Neural cell (in vitro differentiated cells): ENCODE results near the gene FXYD1. TPM values are rescaled to one million over a fixed set of nuclear protein-coding genes. Genes with fewer than 3 reads are reported as not detected.
A peak's percentile ranks its signal among the peaks of the same experiment; 100 is the strongest.

Experiments
- H2AFZ ChIP-seq: fragments of 200-600, 300-800 bp; sonication (generic), shearing (Covaris generic); 2 replicates; pipeline ENCODE4 v1.6.0; 2014; ENCODE audit warnings: low read depth, mild to moderate bottlenecking, antibody characterized with exemption, low read length, moderate library complexity
- H3F3A ChIP-seq: fragments of 200-600 bp; shearing (Covaris generic); 2 replicates; pipeline ENCODE4 v1.6.1; 2016; ENCODE audit warnings: mild to moderate bottlenecking, moderate library complexity, mixed read lengths, antibody characterized with exemption, low read length; ENCODE audit not compliant: insufficient read depth, poor library complexity, severe bottlenecking
- H3K27ac ChIP-seq: fragments of 200-600, 300-800 bp; sonication (generic), shearing (Covaris generic); 2 replicates; pipeline ENCODE4 v1.5.1; 2014; ENCODE audit warnings: mild to moderate bottlenecking, low read length, moderate library complexity
- H3K27me3 ChIP-seq: fragments of 300-800, 200-600 bp; sonication (generic), shearing (Covaris generic); 2 replicates; pipeline ENCODE4 v1.6.0; 2014; ENCODE audit warnings: mild to moderate bottlenecking, low read depth, low read length, moderate library complexity; ENCODE audit not compliant: insufficient read depth
- H3K36me3 ChIP-seq: fragments of 300-800, 200-600 bp; sonication (generic), shearing (Covaris generic); 2 replicates; pipeline ENCODE4 v1.5.1; 2014; ENCODE audit warnings: mild to moderate bottlenecking, antibody characterized with exemption, low read length, moderate library complexity; ENCODE audit not compliant: insufficient read depth
- H3K4me2 ChIP-seq: fragments of 300-800, 200-600 bp; sonication (generic), shearing (Covaris generic); 2 replicates; pipeline ENCODE4 v1.6.0; 2014; ENCODE audit warnings: mild to moderate bottlenecking, low read length
- H3K4me3 ChIP-seq: fragments of 300-800, 200-600 bp; sonication (generic), shearing (Covaris generic); 2 replicates; pipeline ENCODE4 v1.5.1; 2014; ENCODE audit warnings: mild to moderate bottlenecking, low read length, moderate library complexity
- H3K79me2 ChIP-seq: fragments of 200-600 bp; shearing (Covaris generic); replicated peaks from 2 replicates; pipeline ENCODE4 v1.6.0; 2014; ENCODE audit warnings: mild to moderate bottlenecking, low read length, moderate library complexity; ENCODE audit not compliant: insufficient read depth
- H3K9ac ChIP-seq: fragments of 300-800, 200-600 bp; sonication (generic), shearing (Covaris generic); 2 replicates; pipeline ENCODE4 v1.6.1; 2016; ENCODE audit warnings: mild to moderate bottlenecking, low read length, mixed read lengths
- H3K9me2 ChIP-seq: fragments of 200-600 bp; shearing (Covaris generic); 2 replicates; pipeline ENCODE4 v1.6.1; 2016; ENCODE audit warnings: mild to moderate bottlenecking, low read length, mixed read lengths; ENCODE audit not compliant: insufficient read depth
- H3K9me3 ChIP-seq: fragments of 200-600, 300-800 bp; sonication (generic), shearing (Covaris generic); 2 replicates; pipeline ENCODE4 v1.6.1; 2016; ENCODE audit warnings: mild to moderate bottlenecking, mixed run types, low read length, moderate library complexity, mixed read lengths
- H4K20me1 ChIP-seq: fragments of 200-600 bp; shearing (Covaris generic); 2 replicates; pipeline ENCODE4 v1.6.1; 2016; ENCODE audit warnings: mild to moderate bottlenecking, mixed run types; ENCODE audit not compliant: insufficient read depth
- EP300 ChIP-seq: fragments of 450-650 bp; conservative IDR thresholded peaks from 2 replicates; pipeline ENCODE4 v1.6.1; 2014; ENCODE audit warnings: antibody characterized with exemption, mild to moderate bottlenecking, moderate library complexity; ENCODE audit not compliant: poor library complexity, severe bottlenecking
- EZH2 ChIP-seq: fragments of 200-600, 300-800 bp; shearing (Covaris generic), sonication (generic); IDR thresholded peaks from 2 replicates; pipeline ENCODE4 v1.6.1; 2014; ENCODE audit warnings: antibody characterized with exemption, low read length, borderline replicate concordance, mild to moderate bottlenecking; ENCODE audit not compliant: insufficient read depth, poor library complexity, severe bottlenecking
- MXI1 ChIP-seq: fragments of 450-650 bp; conservative IDR thresholded peaks from 2 replicates; pipeline ENCODE4 v1.6.1; 2014; ENCODE audit warnings: antibody characterized with exemption, mild to moderate bottlenecking; ENCODE audit not compliant: poor library complexity, severe bottlenecking
- POLR2AphosphoS5 ChIP-seq: IDR thresholded peaks from 2 replicates; pipeline ENCODE4 v1.6.1; 2012
- RAD21 ChIP-seq: fragments of 450-650 bp; conservative IDR thresholded peaks from 2 replicates; pipeline ENCODE4 v1.6.1; 2014; ENCODE audit warnings: antibody characterized with exemption, mild to moderate bottlenecking, moderate library complexity
- SMC3 ChIP-seq: fragments of 450-650 bp; conservative IDR thresholded peaks from 2 replicates; pipeline ENCODE4 v1.6.1; 2014; ENCODE audit warnings: antibody characterized with exemption, mild to moderate bottlenecking, moderate library complexity; ENCODE audit not compliant: poor library complexity
- TAF1 ChIP-seq: IDR thresholded peaks from 2 replicates; pipeline ENCODE4 v1.6.1; 2012; ENCODE audit warnings: low read depth
- polyA plus RNA-seq: library from polyadenylated mRNA; depleted of rRNA; stranded (reverse); fragments of >200 nt; gene quantifications from 2 replicates; pipeline ENCODE4 v1.2.3, GENCODE V29; 2014
- TF ChIP-seq, protein P1 (sequence below): IDR thresholded peaks from 2 replicates; pipeline ENCODE4 v1.6.1; 2012; ENCODE audit warnings: borderline replicate concordance
- TF ChIP-seq, protein P2 (sequence below): fragments of 450-650 bp; IDR thresholded peaks from 2 replicates; pipeline ENCODE4 v1.5.1; 2014; ENCODE audit warnings: antibody characterized with exemption, mild to moderate bottlenecking, moderate library complexity; ENCODE audit not compliant: poor library complexity, severe bottlenecking

The FXYD1 gene
- polyA plus RNA-seq, 1 donor from 2014 or later, result not detected

DNA sequence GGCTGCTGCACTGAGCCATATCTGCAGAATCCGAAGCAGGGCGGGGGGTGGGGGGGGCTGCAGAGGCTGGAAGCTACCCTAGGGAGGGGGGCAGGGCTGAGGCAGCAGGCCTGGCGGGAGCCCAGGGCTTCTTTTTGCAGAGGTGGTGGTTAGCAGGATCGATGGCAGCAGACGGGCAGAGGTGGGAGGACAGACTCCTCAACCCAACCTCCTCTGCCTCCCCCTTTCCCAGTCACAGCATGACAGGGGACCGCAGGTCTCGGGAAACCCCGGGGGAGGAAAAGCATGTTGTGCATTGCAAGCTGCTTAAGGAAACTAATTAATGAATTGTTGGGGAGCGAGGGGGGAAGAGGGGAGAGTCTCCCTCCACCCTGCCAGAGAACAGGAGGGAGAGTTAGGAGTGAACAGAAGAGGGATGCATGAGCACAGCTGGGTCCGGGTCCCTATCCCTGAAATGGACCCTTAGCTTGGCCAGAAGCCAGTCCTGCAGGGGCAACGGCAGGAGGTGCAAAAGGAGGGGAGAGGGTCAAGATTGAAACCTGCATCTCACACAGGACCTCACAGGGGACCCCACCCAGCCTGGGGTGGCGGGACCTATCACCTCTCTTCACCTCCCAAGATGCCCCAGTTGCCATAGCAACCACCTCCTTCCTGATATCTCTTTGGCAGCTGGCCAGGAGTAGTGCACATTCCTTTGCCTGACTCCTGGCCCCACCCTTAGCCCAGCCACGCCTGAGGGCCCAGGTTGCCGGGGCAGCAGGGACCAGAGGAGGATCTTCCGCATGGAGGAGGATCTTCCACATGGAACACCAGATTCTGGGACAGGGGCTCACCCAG is 6.2 kb downstream of the FXYD1 start:
- H2AFZ ChIP-seq, result no peak overlapping the region
- peak overlapping the region; percentile 93 for H3K4me3 ChIP-seq
- H4K20me1 ChIP-seq, result no peaks in the 10 kb centered on the region
- H3F3A ChIP-seq, result peaks cover 6% of the 10 kb centered on the region
- TF ChIP-seq EP300 (no peak), POLR2AphosphoS5 (no peak)
- TF ChIP-seq, protein P1, sequence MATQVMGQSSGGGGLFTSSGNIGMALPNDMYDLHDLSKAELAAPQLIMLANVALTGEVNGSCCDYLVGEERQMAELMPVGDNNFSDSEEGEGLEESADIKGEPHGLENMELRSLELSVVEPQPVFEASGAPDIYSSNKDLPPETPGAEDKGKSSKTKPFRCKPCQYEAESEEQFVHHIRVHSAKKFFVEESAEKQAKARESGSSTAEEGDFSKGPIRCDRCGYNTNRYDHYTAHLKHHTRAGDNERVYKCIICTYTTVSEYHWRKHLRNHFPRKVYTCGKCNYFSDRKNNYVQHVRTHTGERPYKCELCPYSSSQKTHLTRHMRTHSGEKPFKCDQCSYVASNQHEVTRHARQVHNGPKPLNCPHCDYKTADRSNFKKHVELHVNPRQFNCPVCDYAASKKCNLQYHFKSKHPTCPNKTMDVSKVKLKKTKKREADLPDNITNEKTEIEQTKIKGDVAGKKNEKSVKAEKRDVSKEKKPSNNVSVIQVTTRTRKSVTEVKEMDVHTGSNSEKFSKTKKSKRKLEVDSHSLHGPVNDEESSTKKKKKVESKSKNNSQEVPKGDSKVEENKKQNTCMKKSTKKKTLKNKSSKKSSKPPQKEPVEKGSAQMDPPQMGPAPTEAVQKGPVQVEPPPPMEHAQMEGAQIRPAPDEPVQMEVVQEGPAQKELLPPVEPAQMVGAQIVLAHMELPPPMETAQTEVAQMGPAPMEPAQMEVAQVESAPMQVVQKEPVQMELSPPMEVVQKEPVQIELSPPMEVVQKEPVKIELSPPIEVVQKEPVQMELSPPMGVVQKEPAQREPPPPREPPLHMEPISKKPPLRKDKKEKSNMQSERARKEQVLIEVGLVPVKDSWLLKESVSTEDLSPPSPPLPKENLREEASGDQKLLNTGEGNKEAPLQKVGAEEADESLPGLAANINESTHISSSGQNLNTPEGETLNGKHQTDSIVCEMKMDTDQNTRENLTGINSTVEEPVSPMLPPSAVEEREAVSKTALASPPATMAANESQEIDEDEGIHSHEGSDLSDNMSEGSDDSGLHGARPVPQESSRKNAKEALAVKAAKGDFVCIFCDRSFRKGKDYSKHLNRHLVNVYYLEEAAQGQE, result no peak
- H3K27ac ChIP-seq, result peak overlapping the region; percentile 68
- H3K4me2 ChIP-seq, result peak overlapping the region; percentile 82
- H3K9me2 ChIP-seq, result no peaks in the 10 kb centered on the region
- no peaks in the 10 kb centered on the region for H3K9me3 ChIP-seq
- peaks cover 18% of the 10 kb centered on the region for H3K27me3 ChIP-seq
- no peaks in the 10 kb centered on the region for H3K36me3 ChIP-seq
- H3K79me2 ChIP-seq, result no peaks in the 10 kb centered on the region
- peak overlapping the region; percentile 81 for H3K9ac ChIP-seq

DNA sequence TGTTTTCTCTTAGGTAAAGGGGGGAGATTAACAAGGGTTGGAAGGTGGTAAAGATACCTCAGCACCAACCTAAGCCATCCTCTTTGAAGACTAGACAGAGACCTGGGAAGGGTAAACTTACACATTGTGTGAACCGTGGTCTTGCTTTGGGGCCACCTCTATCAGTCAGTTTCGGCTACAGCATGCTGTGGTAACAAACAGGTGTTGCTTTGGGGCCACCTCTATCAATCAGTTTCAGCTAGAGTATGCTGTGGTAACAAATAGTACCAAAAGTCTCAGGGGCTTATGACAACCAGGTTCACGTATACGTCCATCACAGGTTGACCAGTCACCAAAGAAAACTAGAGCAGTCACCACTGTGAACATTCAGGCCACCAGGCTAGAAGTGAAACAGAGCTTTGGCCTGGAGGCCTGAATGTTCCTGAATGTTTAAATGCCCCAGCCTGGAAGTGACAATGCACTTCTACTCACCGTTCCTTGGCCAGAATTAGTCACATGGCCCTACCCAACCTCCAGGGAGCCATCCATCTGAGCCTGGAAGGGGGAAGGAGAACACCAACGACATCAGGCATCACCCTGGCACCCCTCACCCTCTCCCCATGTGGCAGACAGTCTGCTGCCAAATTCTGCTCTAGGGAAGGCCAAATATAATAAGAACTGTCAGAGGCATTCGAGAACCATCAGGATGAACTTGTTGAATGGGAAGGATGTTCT is 8.3 kb downstream of the FXYD1 start:
- H3K36me3 ChIP-seq, result no peaks in the 10 kb centered on the region
- H3K9me3 ChIP-seq, result no peaks in the 10 kb centered on the region
- H3K9me2 ChIP-seq, result no peaks in the 10 kb centered on the region
- no peak overlapping the region for H3K27ac ChIP-seq
- peaks cover 8% of the 10 kb centered on the region for H3K27me3 ChIP-seq
- no peaks in the 10 kb centered on the region for H4K20me1 ChIP-seq
- H3K4me3 ChIP-seq, result no peak overlapping the region
- H3K9ac ChIP-seq, result no peak overlapping the region
- no peak overlapping the region for H2AFZ ChIP-seq
- TF ChIP-seq POLR2AphosphoS5 (no peak), RAD21 (no peak), MXI1 (no peak), TAF1 (no peak), EZH2 (no peak), EP300 (no peak), SMC3 (no peak)
- TF ChIP-seq, protein P2, sequence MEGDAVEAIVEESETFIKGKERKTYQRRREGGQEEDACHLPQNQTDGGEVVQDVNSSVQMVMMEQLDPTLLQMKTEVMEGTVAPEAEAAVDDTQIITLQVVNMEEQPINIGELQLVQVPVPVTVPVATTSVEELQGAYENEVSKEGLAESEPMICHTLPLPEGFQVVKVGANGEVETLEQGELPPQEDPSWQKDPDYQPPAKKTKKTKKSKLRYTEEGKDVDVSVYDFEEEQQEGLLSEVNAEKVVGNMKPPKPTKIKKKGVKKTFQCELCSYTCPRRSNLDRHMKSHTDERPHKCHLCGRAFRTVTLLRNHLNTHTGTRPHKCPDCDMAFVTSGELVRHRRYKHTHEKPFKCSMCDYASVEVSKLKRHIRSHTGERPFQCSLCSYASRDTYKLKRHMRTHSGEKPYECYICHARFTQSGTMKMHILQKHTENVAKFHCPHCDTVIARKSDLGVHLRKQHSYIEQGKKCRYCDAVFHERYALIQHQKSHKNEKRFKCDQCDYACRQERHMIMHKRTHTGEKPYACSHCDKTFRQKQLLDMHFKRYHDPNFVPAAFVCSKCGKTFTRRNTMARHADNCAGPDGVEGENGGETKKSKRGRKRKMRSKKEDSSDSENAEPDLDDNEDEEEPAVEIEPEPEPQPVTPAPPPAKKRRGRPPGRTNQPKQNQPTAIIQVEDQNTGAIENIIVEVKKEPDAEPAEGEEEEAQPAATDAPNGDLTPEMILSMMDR, result no peak
- TF ChIP-seq, protein P1, result no peak
- no peak overlapping the region for H3K4me2 ChIP-seq
- H3K79me2 ChIP-seq, result no peaks in the 10 kb centered on the region
- peaks cover 2% of the 10 kb centered on the region for H3F3A ChIP-seq
